IPS-15b (cell line): ENCODE data around the gene ASTN2.

Source experiments
- H3K27me3 ChIP-seq: one replicate; pipeline ENCODE4 v1.6.1; 2013; ENCODE audit warnings: low read length; ENCODE audit not compliant: control insufficient read depth, insufficient read depth
- H3K36me3 ChIP-seq: one replicate; pipeline ENCODE4 v1.6.1; 2013; ENCODE audit warnings: low read length; ENCODE audit not compliant: control insufficient read depth, insufficient read depth
- H3K4me1 ChIP-seq: one replicate; pipeline ENCODE4 v1.6.1; 2013; ENCODE audit warnings: mild to moderate bottlenecking, low read length; ENCODE audit not compliant: control insufficient read depth, insufficient read depth
- H3K4me3 ChIP-seq: one replicate; pipeline ENCODE4 v1.5.1; 2013; ENCODE audit warnings: low read depth, low read length
- H3K9ac ChIP-seq: one replicate; pipeline ENCODE4 v1.6.1; 2013; ENCODE audit warnings: low read depth, mild to moderate bottlenecking, low read length
- H3K9me3 ChIP-seq: one replicate; pipeline ENCODE4 v1.6.1; 2013; ENCODE audit warnings: mild to moderate bottlenecking, low read length; ENCODE audit not compliant: control insufficient read depth, insufficient read depth

Gene ASTN2

GRCh38 chr9:117010061-117010460 lies 404.8 kb downstream of the ASTN2 start:
- Histone ChIP-seq H3K27me3 (no peaks in the 10 kb centered on the region), H3K9ac (no peak overlapping the region), H3K36me3 (no peaks in the 10 kb centered on the region), H3K4me3 (no peak overlapping the region), H3K9me3 (no peaks in the 10 kb centered on the region), H3K4me1 (no peaks in the 10 kb centered on the region)

GRCh38 chr9:117008876-117009275 lies 406.0 kb downstream of the ASTN2 start:
- Histone ChIP-seq H3K27me3 (no peaks in the 10 kb centered on the region), H3K9me3 (no peaks in the 10 kb centered on the region), H3K4me3 (no peak overlapping the region), H3K9ac (no peak overlapping the region), H3K36me3 (no peaks in the 10 kb centered on the region), H3K4me1 (no peaks in the 10 kb centered on the region)

GRCh38 chr9:117008461-117008860 lies 406.4 kb downstream of the ASTN2 start:
- Histone ChIP-seq H3K4me1 (no peaks in the 10 kb centered on the region), H3K36me3 (no peaks in the 10 kb centered on the region), H3K27me3 (no peaks in the 10 kb centered on the region), H3K9ac (no peak overlapping the region), H3K4me3 (no peak overlapping the region), H3K9me3 (no peaks in the 10 kb centered on the region)

GRCh38 chr9:117002686-117003085 lies 412.2 kb downstream of the ASTN2 start:
- H3K9ac ChIP-seq, result no peak overlapping the region
- H3K27me3 ChIP-seq, result no peaks in the 10 kb centered on the region
- H3K4me1 ChIP-seq, result no peaks in the 10 kb centered on the region
- H3K9me3 ChIP-seq, result no peaks in the 10 kb centered on the region
- no peak overlapping the region for H3K4me3 ChIP-seq
- H3K36me3 ChIP-seq, result no peaks in the 10 kb centered on the region

GRCh38 chr9:117000834-117001233 lies 414.0 kb downstream of the ASTN2 start:
- H3K27me3 ChIP-seq, result no peaks in the 10 kb centered on the region
- H3K36me3 ChIP-seq, result no peaks in the 10 kb centered on the region
- H3K4me1 ChIP-seq, result no peaks in the 10 kb centered on the region
- no peaks in the 10 kb centered on the region for H3K9me3 ChIP-seq
- no peak overlapping the region for H3K4me3 ChIP-seq
- H3K9ac ChIP-seq, result no peak overlapping the region

- Histone ChIP-seq H3K4me3 (no peak overlapping the region), H3K27me3 (no peaks in the 10 kb centered on the region), H3K9me3 (no peaks in the 10 kb centered on the region), H3K4me1 (no peaks in the 10 kb centered on the region), H3K9ac (no peak overlapping the region), H3K36me3 (no peaks in the 10 kb centered on the region)
Observed at GRCh38 chr9:117000196-117000723, 414.6 kb downstream of the ASTN2 start.

GRCh38 chr9:116998305-116998704 lies 416.6 kb downstream of the ASTN2 start:
- Histone ChIP-seq H3K9ac (no peak overlapping the region), H3K27me3 (no peaks in the 10 kb centered on the region), H3K36me3 (no peaks in the 10 kb centered on the region), H3K4me3 (no peak overlapping the region), H3K4me1 (no peaks in the 10 kb centered on the region), H3K9me3 (no peaks in the 10 kb centered on the region)

GRCh38 chr9:116992865-116993264 lies 422.0 kb downstream of the ASTN2 start:
- no peaks in the 10 kb centered on the region for H3K27me3 ChIP-seq
- H3K9ac ChIP-seq, result no peak overlapping the region
- H3K9me3 ChIP-seq, result no peaks in the 10 kb centered on the region
- H3K36me3 ChIP-seq, result no peaks in the 10 kb centered on the region
- H3K4me1 ChIP-seq, result peaks cover 3% of the 10 kb centered on the region
- no peak overlapping the region for H3K4me3 ChIP-seq

GRCh38 chr9:116991051-116991450 lies 423.8 kb downstream of the ASTN2 start:
- H3K27me3 ChIP-seq, result no peaks in the 10 kb centered on the region
- H3K4me3 ChIP-seq, result no peak overlapping the region
- no peaks in the 10 kb centered on the region for H3K9me3 ChIP-seq
- H3K4me1 ChIP-seq, result peaks cover 5% of the 10 kb centered on the region
- H3K36me3 ChIP-seq, result no peaks in the 10 kb centered on the region
- no peak overlapping the region for H3K9ac ChIP-seq

GRCh38 chr9:116990592-116990991 lies 424.3 kb downstream of the ASTN2 start:
- H3K36me3 ChIP-seq, result no peaks in the 10 kb centered on the region
- no peak overlapping the region for H3K4me3 ChIP-seq
- no peaks in the 10 kb centered on the region for H3K9me3 ChIP-seq
- no peaks in the 10 kb centered on the region for H3K27me3 ChIP-seq
- no peak overlapping the region for H3K9ac ChIP-seq
- H3K4me1 ChIP-seq, result peaks cover 5% of the 10 kb centered on the region

GRCh38 chr9:116987721-116988485 lies 427.0 kb downstream of the ASTN2 start:
- Histone ChIP-seq H3K4me1 (peaks cover 5% of the 10 kb centered on the region), H3K4me3 (no peak overlapping the region), H3K9me3 (no peaks in the 10 kb centered on the region), H3K36me3 (no peaks in the 10 kb centered on the region), H3K27me3 (no peaks in the 10 kb centered on the region), H3K9ac (no peak overlapping the region)

- Histone ChIP-seq H3K4me1 (peaks cover 5% of the 10 kb centered on the region), H3K9ac (no peak overlapping the region), H3K27me3 (no peaks in the 10 kb centered on the region), H3K9me3 (no peaks in the 10 kb centered on the region), H3K36me3 (no peaks in the 10 kb centered on the region), H3K4me3 (no peak overlapping the region)
Observed at GRCh38 chr9:116986015-116986414, 428.8 kb downstream of the ASTN2 start.
